ENCODE data around the gene KRI1.

Gene KRI1

GRCh38 chr19:10517361-10517759 is 48.5 kb downstream of the KRI1 start, which contains the start of gene S1PR5:
Gene S1PR5, minus strand, starts transcription at chr19:10517447. Its CDS starts 2,436 bp downstream, at chr19:10515011.
- ChIA-PET POLR2A (interaction anchor here (0.5 kb wide), 1 partner anchor 17 kb away, joined by 5 read pairs; no protein-coding TSS in a partner anchor), CTCF (interaction anchor here (0.8 to 3.6 kb wide), 5 partner anchors 14 to 114 kb away, joined by 3 to 12 read pairs (median 4); partner anchors contain the start of gene CDC37)
- DNase-seq (ENCODE audit: extremely low spot score), result no peak
- TF ChIP-seq, protein P1, sequence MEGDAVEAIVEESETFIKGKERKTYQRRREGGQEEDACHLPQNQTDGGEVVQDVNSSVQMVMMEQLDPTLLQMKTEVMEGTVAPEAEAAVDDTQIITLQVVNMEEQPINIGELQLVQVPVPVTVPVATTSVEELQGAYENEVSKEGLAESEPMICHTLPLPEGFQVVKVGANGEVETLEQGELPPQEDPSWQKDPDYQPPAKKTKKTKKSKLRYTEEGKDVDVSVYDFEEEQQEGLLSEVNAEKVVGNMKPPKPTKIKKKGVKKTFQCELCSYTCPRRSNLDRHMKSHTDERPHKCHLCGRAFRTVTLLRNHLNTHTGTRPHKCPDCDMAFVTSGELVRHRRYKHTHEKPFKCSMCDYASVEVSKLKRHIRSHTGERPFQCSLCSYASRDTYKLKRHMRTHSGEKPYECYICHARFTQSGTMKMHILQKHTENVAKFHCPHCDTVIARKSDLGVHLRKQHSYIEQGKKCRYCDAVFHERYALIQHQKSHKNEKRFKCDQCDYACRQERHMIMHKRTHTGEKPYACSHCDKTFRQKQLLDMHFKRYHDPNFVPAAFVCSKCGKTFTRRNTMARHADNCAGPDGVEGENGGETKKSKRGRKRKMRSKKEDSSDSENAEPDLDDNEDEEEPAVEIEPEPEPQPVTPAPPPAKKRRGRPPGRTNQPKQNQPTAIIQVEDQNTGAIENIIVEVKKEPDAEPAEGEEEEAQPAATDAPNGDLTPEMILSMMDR (IDR thresholded peaks at IDR 0.05; ENCODE audit: control extremely low read depth, extremely low read depth, low read depth, missing control alignments), result no peak

- no peak for DNase-seq (ENCODE audit: extremely low spot score)
- ChIA-PET CTCF (interaction anchor here (1.2 to 3.6 kb wide), 4 partner anchors 25 to 113 kb away, joined by 3 to 12 read pairs (median 4); partner anchors contain the start of gene CDC37), POLR2A (no interaction called here)
- TF ChIP-seq, protein P1 (IDR thresholded peaks at IDR 0.05; ENCODE audit: control extremely low read depth, extremely low read depth, low read depth, missing control alignments), result no peak
These were observed 49.0 kb downstream of the KRI1 start for GRCh38 chr19:10516671-10517286.

GRCh38 chr19:10516064-10516385 is 49.8 kb downstream of the KRI1 start:
- ChIA-PET CTCF (interaction anchor here (3.6 kb wide), 1 partner anchor 26 kb away, joined by 12 read pairs; no protein-coding TSS in a partner anchor), POLR2A (no interaction called here)
- no peak for DNase-seq (ENCODE audit: extremely low spot score)
- TF ChIP-seq, protein P1 (IDR thresholded peaks at IDR 0.05; ENCODE audit: control extremely low read depth, extremely low read depth, low read depth, missing control alignments), result no peak

DNA sequence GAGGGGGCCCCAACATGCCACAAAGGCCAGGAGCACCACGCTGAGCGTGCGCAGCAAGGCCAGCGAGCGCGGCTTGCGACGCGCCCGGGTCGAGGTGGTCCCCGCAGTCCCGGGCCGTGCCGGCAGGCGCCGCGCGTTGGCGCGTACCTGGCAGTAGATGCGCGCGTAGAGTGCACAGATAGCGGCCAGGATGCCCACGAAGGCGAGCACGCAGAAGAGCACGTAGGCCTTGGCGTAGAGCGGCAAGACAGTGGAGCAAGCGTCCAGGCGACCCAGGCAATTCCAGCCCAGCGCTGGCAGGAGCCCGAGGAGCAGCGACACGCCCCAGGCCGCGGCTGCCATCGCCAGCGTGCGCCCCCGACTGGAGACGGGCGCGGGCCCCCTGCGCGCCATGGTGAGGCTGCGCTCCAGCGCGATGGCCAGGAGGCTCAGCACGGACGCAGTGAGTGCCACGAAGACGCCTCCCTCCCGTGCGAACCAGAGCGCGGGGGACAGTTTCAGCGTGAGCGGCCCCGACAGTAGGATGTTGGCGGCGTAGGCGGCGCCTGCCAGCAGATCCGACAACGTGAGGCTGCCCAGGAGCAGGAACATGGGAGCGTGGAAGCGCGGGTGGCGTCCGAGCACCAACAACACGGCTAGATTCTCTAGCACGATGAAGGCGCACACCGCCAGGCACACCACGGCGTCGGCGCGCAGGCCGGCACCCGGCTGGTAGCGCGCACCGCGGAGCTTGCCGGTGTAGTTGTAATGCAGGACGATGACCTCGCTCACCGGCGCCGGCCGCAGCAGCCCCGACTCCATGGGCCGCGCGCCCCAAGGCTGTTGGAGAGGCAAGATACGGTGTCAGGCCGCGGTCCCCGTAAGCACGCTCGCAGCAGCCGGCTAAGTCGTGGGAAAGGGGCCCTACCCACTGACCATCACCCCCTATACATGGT is 51.3 kb downstream of the KRI1 start:
- DNase-seq (ENCODE audit: extremely low spot score), result no peak
- ChIA-PET CTCF (no interaction called here), POLR2A (no interaction called here)
- TF ChIP-seq, protein P1 (IDR thresholded peaks at IDR 0.05; ENCODE audit: control extremely low read depth, extremely low read depth, low read depth, missing control alignments), result no peak

DNA sequence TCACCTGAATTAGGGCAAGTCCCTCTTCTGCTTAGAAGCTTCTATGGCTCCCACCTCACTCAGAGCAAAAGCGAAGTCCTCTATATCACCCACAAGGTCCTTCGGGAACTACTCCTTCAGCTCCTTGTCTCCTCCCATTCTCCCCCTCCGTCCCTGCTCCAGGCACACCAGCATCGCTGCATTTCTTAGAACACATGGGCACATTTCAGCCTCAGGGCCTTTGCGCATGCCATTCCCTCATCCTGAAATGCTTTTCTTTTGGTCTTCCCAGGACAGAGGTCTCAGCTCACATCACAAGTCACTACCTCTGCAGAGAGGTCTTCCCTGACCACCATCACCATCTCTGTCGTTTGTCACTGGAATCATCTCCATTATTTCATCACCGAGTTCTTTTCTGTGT is 52.6 kb downstream of the KRI1 start:
- DNase-seq (ENCODE audit: extremely low spot score), result no peak
- CTCF ChIA-PET, result interaction anchor here (1.1 to 2.1 kb wide), 3 partner anchors 9 to 67 kb away, joined by 3 to 4 read pairs (median 3); partner anchors contain the start of gene KEAP1
- TF ChIP-seq, protein P1 (IDR thresholded peaks at IDR 0.05; ENCODE audit: control extremely low read depth, extremely low read depth, low read depth, missing control alignments), result no peak
- POLR2A ChIA-PET, result no interaction called here

DNA sequence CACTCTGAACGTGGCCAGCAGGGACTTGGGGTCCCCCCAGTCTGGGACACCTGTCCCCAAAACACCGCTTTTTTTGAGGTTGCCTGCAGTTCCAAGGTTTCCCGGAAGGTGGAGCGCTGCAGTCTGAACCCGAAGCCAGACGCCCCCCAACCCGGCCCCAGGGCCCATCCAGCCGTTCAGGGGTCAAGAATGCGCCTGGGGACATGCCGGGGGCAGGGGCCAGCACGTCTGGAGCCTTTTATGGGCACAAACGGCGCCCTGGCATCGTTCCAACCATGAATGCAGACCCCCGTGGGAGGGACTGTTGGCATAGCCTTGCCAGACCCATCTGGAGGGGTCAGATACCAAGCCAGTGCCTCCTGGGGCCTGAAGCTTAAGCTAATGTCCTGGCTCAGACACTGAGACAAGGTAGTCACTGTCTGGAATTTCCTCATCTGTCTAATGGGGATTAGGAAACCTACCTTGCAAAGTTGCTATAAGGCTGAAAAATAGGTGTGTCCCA is 55.5 kb downstream of the KRI1 start:
- DNase-seq (ENCODE audit: extremely low spot score), result peak; percentile 80
- POLR2A ChIA-PET, result no interaction called here
- TF ChIP-seq, protein P1 (IDR thresholded peaks at IDR 0.05; ENCODE audit: control extremely low read depth, extremely low read depth, low read depth, missing control alignments), result peak; percentile 55
- CTCF ChIA-PET, result interaction anchor here (0.7 to 5.2 kb wide), 14 partner anchors 10 to 190 kb away, joined by 3 to 31 read pairs (median 4); partner anchors contain the start of gene QTRT1

Measured in GM10248 (cell line).